MG63 (cell line): ENCODE results near the gene SEMA7A. TPM values are rescaled to one million over a fixed set of nuclear protein-coding genes. Genes with fewer than 3 reads are reported as not detected.

Experiments used
- DNase-seq: peaks from one replicate; pipeline ENCODE4 v3.0.0-alpha.2; 2020
- H3K27me3 ChIP-seq: fragments of 250-450 bp; sonication (Bioruptor Pico); 2 replicates; pipeline ENCODE4 v1.5.1; 2020; ENCODE audit warnings: mild to moderate bottlenecking, moderate library complexity
- H3K36me3 ChIP-seq: fragments of 250-450 bp; sonication (Bioruptor Pico); 2 replicates; pipeline ENCODE4 v1.5.1; 2020; ENCODE audit warnings: mild to moderate bottlenecking, moderate library complexity
- H3K4me3 ChIP-seq: fragments of 250-450 bp; sonication (Bioruptor Pico); 2 replicates; pipeline ENCODE4 v1.5.1; 2020; ENCODE audit warnings: mild to moderate bottlenecking, moderate library complexity
- H3K9me3 ChIP-seq: fragments of 250-450 bp; sonication (Bioruptor Pico); 2 replicates; pipeline ENCODE4 v1.5.1; 2020; ENCODE audit warnings: mild to moderate bottlenecking, moderate library complexity
- total RNA-seq: library from RNA; depleted of rRNA; stranded (reverse); fragments of >200 nt; shearing (Covaris generic); gene quantifications from 2 replicates; pipeline ENCODE4 v1.2.3, GENCODE V29; 2014; ENCODE audit warnings: low replicate concordance

SEMA7A gene
- total RNA-seq, 1 experiment from 2014 or later: 12.0 TPM

GRCh38 chr15:74438721-74439316 is 5.1 kb upstream of the SEMA7A start:
- Histone ChIP-seq H3K4me3 (no peak overlapping the region), H3K27me3 (no peaks in the 10 kb centered on the region), H3K36me3 (no peaks in the 10 kb centered on the region), H3K9me3 (no peaks in the 10 kb centered on the region)
- peak; percentile 68 for DNase-seq

GRCh38 chr15:74438206-74438605 is 4.4 kb upstream of the SEMA7A start:
- Histone ChIP-seq H3K27me3 (no peaks in the 10 kb centered on the region), H3K36me3 (no peaks in the 10 kb centered on the region), H3K4me3 (no peak overlapping the region), H3K9me3 (no peaks in the 10 kb centered on the region)
- DNase-seq: no peak

GRCh38 chr15:74434263-74435136 is 742 bp upstream of the SEMA7A start:
- no peak for DNase-seq
- Histone ChIP-seq H3K4me3 (peak overlapping the region; percentile 83), H3K36me3 (no peaks in the 10 kb centered on the region; the same call in none of the 2 replicates), H3K9me3 (no peaks in the 10 kb centered on the region), H3K27me3 (no peaks in the 10 kb centered on the region)

- Histone ChIP-seq H3K36me3 (peaks cover 3% of the 10 kb centered on the region), H3K4me3 (peak overlapping the region; percentile 83), H3K9me3 (no peaks in the 10 kb centered on the region), H3K27me3 (no peaks in the 10 kb centered on the region)
- no peak for DNase-seq
Observed at GRCh38 chr15:74432968-74433591, 678 bp downstream of the SEMA7A start.

GRCh38 chr15:74432271-74432967 is 1.3 kb downstream of the SEMA7A start:
- H3K4me3 ChIP-seq: peak overlapping the region; percentile 83
- no peaks in the 10 kb centered on the region for H3K9me3 ChIP-seq
- H3K27me3 ChIP-seq: no peaks in the 10 kb centered on the region
- DNase-seq: no peak
- H3K36me3 ChIP-seq: peaks cover 6% of the 10 kb centered on the region

GRCh38 chr15:74431645-74432044 is 2.1 kb downstream of the SEMA7A start:
- Histone ChIP-seq H3K27me3 (no peaks in the 10 kb centered on the region), H3K36me3 (peaks cover 6% of the 10 kb centered on the region), H3K4me3 (no peak overlapping the region), H3K9me3 (no peaks in the 10 kb centered on the region)
- DNase-seq: no peak

- no peaks in the 10 kb centered on the region for H3K9me3 ChIP-seq
- DNase-seq: no peak
- no peak overlapping the region for H3K4me3 ChIP-seq
- H3K36me3 ChIP-seq: peaks cover 6% of the 10 kb centered on the region
- H3K27me3 ChIP-seq: no peaks in the 10 kb centered on the region
Observed at GRCh38 chr15:74431116-74431515, 2.6 kb downstream of the SEMA7A start.

- peaks cover 8% of the 10 kb centered on the region for H3K36me3 ChIP-seq
- no peak for DNase-seq
- H3K27me3 ChIP-seq: no peaks in the 10 kb centered on the region
- H3K4me3 ChIP-seq: no peak overlapping the region
- no peaks in the 10 kb centered on the region for H3K9me3 ChIP-seq
Observed at GRCh38 chr15:74430510-74430951, 3.2 kb downstream of the SEMA7A start.

- Histone ChIP-seq H3K9me3 (no peaks in the 10 kb centered on the region), H3K27me3 (no peaks in the 10 kb centered on the region), H3K4me3 (no peak overlapping the region), H3K36me3 (peaks cover 9% of the 10 kb centered on the region)
- DNase-seq: no peak
Observed at GRCh38 chr15:74429781-74430400, 3.9 kb downstream of the SEMA7A start.

GRCh38 chr15:74428970-74429780 is 4.6 kb downstream of the SEMA7A start:
- H3K9me3 ChIP-seq: no peaks in the 10 kb centered on the region
- peaks cover 9% of the 10 kb centered on the region for H3K36me3 ChIP-seq
- H3K27me3 ChIP-seq: no peaks in the 10 kb centered on the region
- DNase-seq: no peak
- no peak overlapping the region for H3K4me3 ChIP-seq

GRCh38 chr15:74428442-74428787 is 5.3 kb downstream of the SEMA7A start:
- DNase-seq: no peak
- Histone ChIP-seq H3K4me3 (no peak overlapping the region), H3K36me3 (peaks cover 9% of the 10 kb centered on the region), H3K27me3 (no peaks in the 10 kb centered on the region), H3K9me3 (no peaks in the 10 kb centered on the region)

- no peaks in the 10 kb centered on the region for H3K9me3 ChIP-seq
- DNase-seq: no peak
- no peaks in the 10 kb centered on the region for H3K27me3 ChIP-seq
- peaks cover 9% of the 10 kb centered on the region for H3K36me3 ChIP-seq
- H3K4me3 ChIP-seq: no peak overlapping the region
Observed at GRCh38 chr15:74427607-74428441, 5.9 kb downstream of the SEMA7A start.

- DNase-seq: no peak
- Histone ChIP-seq H3K27me3 (no peaks in the 10 kb centered on the region), H3K36me3 (peaks cover 12% of the 10 kb centered on the region), H3K9me3 (no peaks in the 10 kb centered on the region), H3K4me3 (no peak overlapping the region)
Observed at GRCh38 chr15:74426404-74427281, 7.1 kb downstream of the SEMA7A start.

- no peak for DNase-seq
- no peaks in the 10 kb centered on the region for H3K9me3 ChIP-seq
- no peak overlapping the region for H3K4me3 ChIP-seq
- no peaks in the 10 kb centered on the region for H3K27me3 ChIP-seq
- H3K36me3 ChIP-seq: peaks cover 12% of the 10 kb centered on the region
Observed at GRCh38 chr15:74425630-74426029, 8.1 kb downstream of the SEMA7A start.
